Liver (tissue), 9 donors: ENCODE results near the gene SPINK9. TPM values are rescaled to one million over a fixed set of nuclear protein-coding genes. Genes with fewer than 3 reads are reported as not detected.
A peak's percentile ranks its signal among the peaks of the same experiment; 100 is the strongest.
"Not testable (repeated sequence)": the region's sequence is repeated elsewhere in the genome, so short reads cannot be mapped to it uniquely, and the experiment has no call there.

ENCODE experiments used
- DNase-seq: peaks from one replicate; pipeline ENCODE4 v3.0.0-alpha.2; 2017; ENCODE audit warnings: low spot score
- H3K27ac ChIP-seq, 2 donors: one replicate each; pipeline ENCODE4 v1.7.0; 2013; ENCODE audit warnings: inconsistent platforms in 2 of 2, low read length in 2 of 2, control low read depth in 1 of 2, low read depth in 1 of 2, mild to moderate bottlenecking in 1 of 2
- H3K27me3 ChIP-seq, 4 donors: one replicate each; pipeline versions ENCODE4 v1.6.1 to v1.7.0; 2013; ENCODE audit warnings: low read length in 3 of 4, inconsistent platforms in 1 of 4, mild to moderate bottlenecking in 1 of 4, moderate library complexity in 1 of 4; ENCODE audit not compliant: control insufficient read depth in 4 of 4, insufficient read depth in 4 of 4
- H3K36me3 ChIP-seq, 4 donors: one replicate each; pipeline versions ENCODE4 v1.6.1 to v1.7.0; 2013; ENCODE audit warnings: low read length in 3 of 4, mild to moderate bottlenecking in 3 of 4, low read depth in 1 of 4, moderate library complexity in 1 of 4; ENCODE audit not compliant: control insufficient read depth in 4 of 4, insufficient read depth in 3 of 4
- H3K4me1 ChIP-seq, 4 donors: one replicate each; pipeline versions ENCODE4 v1.6.1 to v1.7.0; 2013; ENCODE audit warnings: low read length in 3 of 4, mild to moderate bottlenecking in 3 of 4, moderate library complexity in 1 of 4; ENCODE audit not compliant: control insufficient read depth in 4 of 4, insufficient read depth in 4 of 4
- H3K4me3 ChIP-seq, 3 donors: one replicate each; pipeline versions ENCODE4 v1.6.1 to v1.7.0; 2013; ENCODE audit warnings: low read length in 3 of 3, control low read depth in 1 of 3, low read depth in 1 of 3, mild to moderate bottlenecking in 1 of 3
- H3K9ac ChIP-seq, 2 donors: one replicate each; pipeline ENCODE4 v1.7.0; 2013; ENCODE audit warnings: low read length in 2 of 2, mild to moderate bottlenecking in 2 of 2, moderate library complexity in 2 of 2, control low read depth in 1 of 2, low read depth in 1 of 2
- H3K9me3 ChIP-seq, 4 donors: one replicate each; pipeline versions ENCODE4 v1.6.1 to v1.7.0; 2013; ENCODE audit warnings: low read length in 3 of 4; ENCODE audit not compliant: control insufficient read depth in 4 of 4
- ATF3 ChIP-seq: IDR thresholded peaks from 2 replicates; pipeline ENCODE4 v1.6.1; 2016; ENCODE audit warnings: antibody characterized with exemption
- EGR1 ChIP-seq, 2 donors: IDR thresholded peaks; 2 replicates each; pipeline ENCODE4 v1.6.1; 2016 to 2018; ENCODE audit warnings: antibody characterized with exemption in 2 of 2, low read depth in 2 of 2
- FOXA1 ChIP-seq: IDR thresholded peaks from 2 replicates; pipeline ENCODE4 v1.6.1; 2016; ENCODE audit warnings: antibody characterized with exemption
- FOXA2 ChIP-seq: IDR thresholded peaks from 2 replicates; pipeline ENCODE4 v1.6.1; 2016; ENCODE audit warnings: antibody characterized with exemption
- HNF4A ChIP-seq, 2 donors: conservative IDR thresholded peaks; 2 replicates each; pipeline ENCODE4 v1.6.1; 2016; ENCODE audit warnings: antibody characterized with exemption in 2 of 2, mild to moderate bottlenecking in 2 of 2
- HNF4G ChIP-seq: IDR thresholded peaks from 2 replicates; pipeline ENCODE4 v1.6.1; 2016; ENCODE audit warnings: antibody characterized with exemption
- JUND ChIP-seq, 2 donors: IDR thresholded peaks; 2 replicates each; pipeline ENCODE4 v1.6.1; 2016; ENCODE audit warnings: antibody characterized with exemption in 2 of 2
- NR2F2 ChIP-seq: IDR thresholded peaks from 2 replicates; pipeline ENCODE4 v1.6.1; 2016; ENCODE audit warnings: antibody characterized with exemption
- RAD21 ChIP-seq, 2 donors: IDR thresholded peaks; 2 replicates each; pipeline ENCODE4 v1.6.1; 2016; ENCODE audit warnings: antibody characterized with exemption in 2 of 2, mild to moderate bottlenecking in 2 of 2
- REST ChIP-seq: IDR thresholded peaks from 2 replicates; pipeline ENCODE4 v1.6.1; 2016; ENCODE audit warnings: antibody characterized with exemption, mild to moderate bottlenecking
- SP1 ChIP-seq: IDR thresholded peaks from 2 replicates; pipeline ENCODE4 v1.6.1; 2018; ENCODE audit warnings: antibody characterized with exemption, mild to moderate bottlenecking
- TAF1 ChIP-seq: conservative IDR thresholded peaks from 2 replicates; pipeline ENCODE4 v1.6.1; 2016; ENCODE audit warnings: antibody characterized with exemption, mild to moderate bottlenecking
- ZBTB33 ChIP-seq: IDR thresholded peaks from 2 replicates; pipeline ENCODE4 v1.6.1; 2016; ENCODE audit warnings: antibody characterized with exemption
- WGBS: extraction: QIAGEN DNeasy Blood & Tissue Kit; methylation state at CpG from one replicate; pipeline ENCODE4 v1.1.7; 2013; 5-methylcytosine and 5-hydroxymethylcytosine counted together
- polyA plus RNA-seq, 2 donors: library from polyadenylated mRNA; stranded (reverse) in 1 of 2; unstranded in 1 of 2; fragments of 200-250 nt in 1 of 2; fragments of >200 nt in 1 of 2; fragmentation: Nextera tagmentation in 1 of 2; extraction: Ambion mirVana in 1 of 2; gene quantifications; one replicate each; pipeline versions ENCODE4 v1.2.1 to v1.2.3, GENCODE V29; 2013 to 2015
- total RNA-seq, 2 donors: library from RNA; depleted of rRNA; stranded (reverse); fragments of >200 nt; gene quantifications; one replicate each; pipeline ENCODE4 v1.2.3, GENCODE V29; 2014
- TF ChIP-seq, protein P1 (sequence below): IDR thresholded peaks from 2 replicates; pipeline ENCODE4 v1.6.1; 2016; ENCODE audit warnings: antibody characterized with exemption
- TF ChIP-seq, protein P2 (sequence below): fragments of 150-350 bp; IDR thresholded peaks from 2 replicates; pipeline ENCODE4 v1.5.1; 2017; ENCODE audit warnings: improper control_type of control experiment, low read depth, low read length; ENCODE audit not compliant: missing input control
- donor health status: healthy.
- donor health status: healthy.
- donor health status: healthy.
- donor health status: healthy.
- donor health status: healthy.

The SPINK9 gene
- total and polyA plus RNA-seq, 4 donors = not detected

DNA sequence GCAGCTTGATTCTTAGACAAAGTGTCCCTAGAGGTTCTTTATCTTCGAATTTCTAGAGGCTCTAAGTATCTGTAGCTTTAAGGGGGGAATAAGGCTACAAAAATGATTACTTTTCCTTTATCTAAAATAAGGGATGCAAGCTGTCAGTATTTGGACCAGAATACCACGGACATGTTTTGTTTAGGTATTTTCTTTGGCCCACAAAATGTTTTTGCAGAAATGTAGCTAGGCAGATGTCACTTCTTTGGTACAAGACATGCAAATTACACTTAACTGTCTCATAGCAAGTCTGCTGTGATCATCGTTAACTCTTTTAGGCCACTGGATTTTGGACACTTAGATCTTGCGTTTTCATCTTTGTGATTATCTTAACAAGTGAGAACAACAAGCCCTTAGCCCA lies 20.6 kb upstream of the SPINK9 start:
- Histone ChIP-seq H3K4me1 (peaks cover 0 to 2% (median 0%) of the 10 kb centered on the region in 4 donors), H3K9ac (no peak overlapping the region), H3K9me3 (no peaks in the 10 kb centered on the region), H3K36me3 (no peaks in the 10 kb centered on the region), H3K4me3 (no peak overlapping the region), H3K27me3 (no peaks in the 10 kb centered on the region), H3K27ac (no peak overlapping the region)
- WGBS = 73% methylated on average over 4 of the region's 4 CpGs
- TF ChIP-seq NR2F2 (no peak), RAD21 (IDR thresholded peaks at IDR 0.05) (no peak), HNF4G (no peak), SP1 (no peak), FOXA1 (no peak), HNF4A (conservative IDR thresholded peaks at IDR 0.05) (no peak)
- TF ChIP-seq, protein P1, sequence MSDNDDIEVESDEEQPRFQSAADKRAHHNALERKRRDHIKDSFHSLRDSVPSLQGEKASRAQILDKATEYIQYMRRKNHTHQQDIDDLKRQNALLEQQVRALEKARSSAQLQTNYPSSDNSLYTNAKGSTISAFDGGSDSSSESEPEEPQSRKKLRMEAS = no peak
- no peak for DNase-seq

- H3K9me3 ChIP-seq, DNase-seq, H3K27me3 ChIP-seq, H3K36me3 ChIP-seq, H3K27ac ChIP-seq, H3K9ac ChIP-seq, H3K4me1 ChIP-seq: not testable (repeated sequence)
- 43% methylated on average over 42 of the region's 42 CpGs for WGBS
- H3K4me3 ChIP-seq = peak overlapping the region in 2 of 3 donors; percentile 25 to 37
These were observed 15.1 kb upstream of the SPINK9 start for GRCh38 chr5:148320011-148320963.

GRCh38 chr5:148333262-148333849 lies 2.0 kb upstream of the SPINK9 start:
- Histone ChIP-seq H3K9me3 (no peaks in the 10 kb centered on the region), H3K27ac (no peak overlapping the region), H3K4me1 (no peaks in the 10 kb centered on the region), H3K4me3 (no peak overlapping the region), H3K36me3 (peaks cover 0 to 2% (median 0%) of the 10 kb centered on the region in 4 donors), H3K9ac (no peak overlapping the region), H3K27me3 (no peaks in the 10 kb centered on the region)
- 91% methylated on average over 4 of the region's 4 CpGs for WGBS
- TF ChIP-seq RAD21 (IDR thresholded peaks at IDR 0.05) (no peak), REST (no peak), HNF4G (no peak), JUND (IDR thresholded peaks at IDR 0.05) (no peak), ATF3 (no peak), HNF4A (conservative IDR thresholded peaks at IDR 0.05) (no peak), EGR1 (IDR thresholded peaks at IDR 0.05; ENCODE audit: low read depth in 2 of 2) (no peak), NR2F2 (no peak), ZBTB33 (no peak), TAF1 (no peak), FOXA2 (no peak)
- TF ChIP-seq, protein P2, sequence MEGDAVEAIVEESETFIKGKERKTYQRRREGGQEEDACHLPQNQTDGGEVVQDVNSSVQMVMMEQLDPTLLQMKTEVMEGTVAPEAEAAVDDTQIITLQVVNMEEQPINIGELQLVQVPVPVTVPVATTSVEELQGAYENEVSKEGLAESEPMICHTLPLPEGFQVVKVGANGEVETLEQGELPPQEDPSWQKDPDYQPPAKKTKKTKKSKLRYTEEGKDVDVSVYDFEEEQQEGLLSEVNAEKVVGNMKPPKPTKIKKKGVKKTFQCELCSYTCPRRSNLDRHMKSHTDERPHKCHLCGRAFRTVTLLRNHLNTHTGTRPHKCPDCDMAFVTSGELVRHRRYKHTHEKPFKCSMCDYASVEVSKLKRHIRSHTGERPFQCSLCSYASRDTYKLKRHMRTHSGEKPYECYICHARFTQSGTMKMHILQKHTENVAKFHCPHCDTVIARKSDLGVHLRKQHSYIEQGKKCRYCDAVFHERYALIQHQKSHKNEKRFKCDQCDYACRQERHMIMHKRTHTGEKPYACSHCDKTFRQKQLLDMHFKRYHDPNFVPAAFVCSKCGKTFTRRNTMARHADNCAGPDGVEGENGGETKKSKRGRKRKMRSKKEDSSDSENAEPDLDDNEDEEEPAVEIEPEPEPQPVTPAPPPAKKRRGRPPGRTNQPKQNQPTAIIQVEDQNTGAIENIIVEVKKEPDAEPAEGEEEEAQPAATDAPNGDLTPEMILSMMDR = no peak
- TF ChIP-seq, protein P1 = no peak
- no peak for DNase-seq
